ENCODE results near the gene CASP3. TPM values are rescaled to one million over a fixed set of nuclear protein-coding genes. Genes with fewer than 3 reads are reported as not detected.
"Not testable (repeated sequence)": the region's sequence is repeated elsewhere in the genome, so short reads cannot be mapped to it uniquely, and the experiment has no call there.

Gene CASP3
- total RNA-seq, 1 donor from 2014 or later: 60.5 TPM

DNA sequence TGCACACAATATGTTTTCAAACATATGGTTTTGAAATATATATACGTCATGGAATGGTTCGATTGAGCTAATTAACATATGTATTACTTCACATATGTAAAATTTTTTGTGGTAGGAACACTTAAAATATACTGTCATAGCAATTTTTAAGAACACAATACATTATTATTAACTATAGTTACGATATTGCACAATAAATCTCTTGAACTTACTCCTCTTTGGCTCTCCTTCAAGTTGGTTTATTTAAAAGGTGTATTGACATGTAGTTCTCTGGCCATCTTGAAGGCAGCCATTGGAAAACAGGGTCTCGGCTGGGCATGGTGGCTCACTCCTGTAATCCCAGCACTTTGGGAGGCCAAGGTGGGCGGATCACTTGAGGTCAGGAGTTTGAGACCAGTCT lies 53.8 kb downstream of the CASP3 start:
- no peak for DNase-seq

DNA sequence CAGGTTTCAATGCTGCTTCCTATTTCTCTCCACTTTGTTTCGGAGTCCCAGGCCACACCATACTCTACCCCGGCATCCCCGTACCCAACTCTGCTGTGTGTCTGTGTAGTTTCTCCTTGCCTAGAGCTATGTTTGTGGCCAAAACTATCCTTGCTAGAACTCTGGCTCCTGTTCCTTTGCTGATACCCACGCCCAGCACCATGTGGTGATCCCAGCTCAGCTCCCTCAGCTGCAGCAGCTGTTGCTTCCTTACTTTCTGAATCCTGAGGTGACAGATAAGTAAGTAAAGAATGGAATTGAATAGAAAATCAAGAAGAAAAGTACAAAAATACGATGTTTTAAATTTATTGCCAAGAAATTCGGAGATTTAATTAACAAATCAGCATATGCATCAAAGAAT lies 55.8 kb downstream of the CASP3 start:
- DNase-seq: no peak

DNA sequence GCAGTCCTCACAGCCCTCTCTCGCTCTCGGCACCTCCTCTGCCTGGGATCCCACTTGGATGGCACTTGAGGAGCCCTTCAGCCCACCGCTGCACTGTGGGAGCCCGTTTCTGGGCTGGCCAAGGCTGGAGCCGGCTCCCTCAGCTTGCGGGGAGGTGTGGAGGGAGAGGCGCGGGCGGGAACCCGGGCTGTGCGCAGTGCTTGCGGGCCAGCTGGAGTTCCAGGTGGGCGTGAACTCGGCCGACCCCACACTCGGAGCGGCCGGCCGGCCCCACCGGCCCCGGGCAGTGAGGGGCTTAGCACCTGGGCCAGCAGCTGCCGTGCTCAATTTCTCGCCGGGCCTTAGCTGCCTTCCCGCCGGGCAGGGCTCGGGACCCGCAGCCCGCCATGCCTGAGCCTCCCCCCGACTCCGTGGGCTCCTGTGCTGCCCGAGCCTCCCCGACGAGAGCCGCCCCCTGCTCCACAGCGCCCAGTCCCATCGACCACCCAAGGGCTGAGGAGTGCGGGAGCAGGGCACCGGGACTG lies 57.4 kb downstream of the CASP3 start:
- DNase-seq: not testable (repeated sequence)

DNA sequence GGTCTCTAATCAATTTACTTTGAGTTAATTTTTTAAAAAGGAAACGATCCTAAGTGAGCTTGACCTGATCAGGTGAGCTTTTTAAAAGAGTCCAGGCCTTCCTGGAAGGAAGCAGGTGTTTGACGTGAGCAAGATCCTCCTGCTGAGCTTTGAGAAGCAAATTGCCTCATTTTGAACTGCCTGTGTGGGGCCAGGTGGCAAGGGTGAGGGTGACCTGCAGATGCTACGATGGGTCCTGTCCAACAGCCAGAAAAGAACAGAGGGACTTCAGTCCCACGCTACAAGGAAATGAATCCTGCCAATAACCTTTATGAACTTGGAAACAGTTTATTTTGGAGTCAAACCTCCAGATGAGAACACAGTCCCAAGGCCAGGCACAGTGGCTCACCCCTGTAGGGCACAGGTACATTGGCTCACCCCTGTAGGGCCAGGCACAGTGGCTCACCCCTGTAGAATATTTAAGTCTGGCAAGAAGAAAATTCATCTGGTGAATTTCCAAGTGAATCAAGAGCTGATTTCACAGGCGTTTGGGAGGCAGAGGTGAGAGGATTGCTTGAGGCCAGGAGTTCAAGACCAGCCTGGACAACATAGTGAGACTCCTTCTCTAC lies 58.1 kb downstream of the CASP3 start:
- no peak for DNase-seq

DNA sequence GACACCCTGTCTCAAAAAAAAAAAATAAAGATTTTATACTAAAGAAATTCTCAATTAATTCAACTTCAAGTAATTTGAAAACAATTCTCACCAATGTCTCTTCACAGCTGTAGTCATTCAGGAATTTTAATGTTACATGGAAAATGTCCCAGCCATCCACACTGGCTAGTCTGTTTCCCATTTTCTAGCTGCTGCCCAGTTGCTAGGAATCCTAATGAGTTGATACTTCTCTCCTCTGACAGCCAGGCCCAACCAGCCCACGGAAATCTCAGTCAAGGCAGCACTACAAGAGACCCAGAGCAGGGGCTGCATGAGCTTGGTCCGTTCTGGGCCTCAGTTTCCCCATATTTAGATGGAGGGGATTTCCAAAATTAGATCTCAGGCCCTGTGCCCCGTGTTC lies 59.1 kb downstream of the CASP3 start:
- DNase-seq: no peak

DNA sequence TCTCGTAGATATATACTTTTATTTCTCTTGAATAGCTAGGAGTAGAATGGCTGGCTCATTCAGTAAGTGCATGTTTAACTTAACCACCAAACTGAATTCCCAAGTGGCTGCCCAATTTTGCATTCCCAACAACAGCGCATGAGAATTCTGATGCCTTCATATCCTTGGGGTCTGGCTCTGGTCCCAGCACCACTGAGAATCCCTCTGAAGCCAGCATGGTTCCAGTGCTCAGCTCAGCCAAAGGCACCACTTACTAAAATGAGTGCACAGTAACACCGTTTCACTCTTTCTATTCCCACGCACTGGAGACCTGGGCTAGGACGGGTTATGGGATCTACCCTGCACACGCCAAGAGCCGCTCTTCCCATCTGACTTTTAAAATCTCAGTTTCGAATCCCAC lies 60.4 kb downstream of the CASP3 start:
- no peak for DNase-seq

DNA sequence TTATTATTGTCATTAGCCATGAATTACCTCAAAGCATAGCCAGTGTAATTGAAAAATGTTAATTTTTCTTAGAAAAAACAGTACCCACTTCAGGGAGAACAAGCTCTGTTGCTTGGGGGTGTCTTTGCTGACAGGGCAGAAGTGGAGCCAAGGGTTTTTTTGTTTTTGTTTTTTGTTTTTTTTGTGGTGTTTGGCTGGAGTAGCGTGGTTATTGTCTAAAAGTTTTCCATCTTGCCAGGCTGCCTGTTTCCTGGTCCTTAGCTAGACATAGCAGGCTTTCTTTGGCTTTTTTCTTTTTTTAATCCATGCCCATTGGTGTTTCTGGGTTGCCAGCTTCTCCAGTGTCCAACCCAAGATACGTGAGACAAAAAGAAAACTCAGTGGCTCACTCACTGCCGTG lies 61.5 kb downstream of the CASP3 start:
- DNase-seq: no peak

DNA sequence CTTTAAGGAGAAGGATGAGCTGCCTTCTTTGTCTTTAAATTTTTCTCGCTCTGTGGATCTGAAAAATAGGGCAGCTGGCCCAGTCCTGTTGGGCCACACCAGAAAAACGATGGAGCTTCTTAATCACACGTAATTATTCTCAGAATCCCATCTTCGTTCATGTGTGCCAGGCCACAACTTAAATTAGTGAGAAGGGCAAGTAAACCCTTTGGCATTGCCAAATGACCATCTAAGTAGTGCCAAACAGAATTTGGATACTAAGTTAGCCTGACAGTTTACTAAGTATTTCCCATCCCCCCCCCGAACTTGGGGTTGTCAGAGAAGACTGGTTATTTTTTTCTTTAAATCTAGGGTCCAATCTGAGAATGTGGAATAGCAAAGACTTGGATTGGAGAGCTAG lies 62.0 kb downstream of the CASP3 start:
- DNase-seq: no peak

DNA sequence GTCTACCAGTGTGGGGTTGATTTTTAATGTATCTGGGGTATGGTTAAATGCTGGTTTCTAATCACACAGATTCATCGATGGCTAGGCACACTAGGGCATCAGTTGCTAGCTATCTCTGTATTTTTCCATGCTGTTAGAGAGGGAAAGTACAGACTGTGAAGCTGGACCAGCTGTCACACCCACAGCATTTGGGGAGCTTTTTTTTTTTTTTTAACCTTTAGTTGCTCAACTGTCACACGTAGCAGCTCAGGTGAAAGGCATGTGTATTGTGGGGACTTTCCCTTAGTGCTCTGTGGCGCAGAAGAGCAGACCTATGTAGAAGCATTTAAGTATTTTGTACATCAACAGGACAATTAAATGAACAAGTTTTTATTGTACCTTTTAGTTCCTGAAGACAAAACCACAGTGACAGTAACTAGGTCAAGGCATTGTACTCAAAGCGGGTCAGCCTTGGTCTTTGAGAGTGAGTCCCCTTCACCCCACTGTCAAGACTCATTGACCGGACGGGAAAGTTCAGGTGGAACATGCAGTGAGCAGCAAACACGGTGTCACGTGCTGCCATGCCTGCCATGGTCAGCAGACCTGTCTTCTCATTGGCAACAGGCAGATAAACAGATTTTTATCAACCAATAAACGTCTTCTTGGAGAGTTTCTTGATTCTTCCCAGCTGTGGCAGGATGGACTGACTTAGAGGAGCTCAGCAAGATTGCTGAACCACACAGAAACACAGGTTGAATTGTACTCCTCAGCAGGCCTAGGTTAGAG lies 65.3 kb downstream of the CASP3 start:
- DNase-seq: no peak

Other genes starting within 250 kb of the CASP3 start
- gene IRF2, start 174.9 kb downstream of the CASP3 start, total RNA-seq: 9.4 TPM
- 43.8 TPM for gene PRIMPOL, start 291 bp upstream of the CASP3 start, total RNA-seq
- gene CENPU, start 84.6 kb upstream of the CASP3 start, total RNA-seq: 3.6 TPM
- gene ACSL1, start 176.5 kb upstream of the CASP3 start, total RNA-seq: 31.4 TPM